GM23338 (cell line): ENCODE data around the gene ESPN. TPM values are rescaled to one million over a fixed set of nuclear protein-coding genes. Genes with fewer than 3 reads are reported as not detected.
A peak's percentile ranks its signal among the peaks of the same experiment; 100 is the strongest.
"Not testable (repeated sequence)": the region's sequence is repeated elsewhere in the genome, so short reads cannot be mapped to it uniquely, and the experiment has no call there.

ENCODE experiments used
- ATAC-seq: fragments of 200-7000 bp; cut with Tn5 transposase; 3 replicates; pipeline ENCODE4 v1.9.1; 2020
- DNase-seq: peaks from one replicate; pipeline ENCODE4 v3.0.0-alpha.2; 2015; ENCODE audit warnings: low spot score
- H2AFZ ChIP-seq: fragments of 200-600 bp; sonication (generic); 2 replicates; pipeline ENCODE4 v1.8.0; 2016; ENCODE audit warnings: antibody characterized with exemption, mild to moderate bottlenecking, moderate library complexity
- H3F3A ChIP-seq: fragments of 200-600 bp; sonication (generic); replicated peaks from 2 replicates; pipeline ENCODE4 v1.8.0; 2017; ENCODE audit warnings: antibody characterized with exemption, mixed run types, low read depth
- H3K27ac ChIP-seq: fragments of 200-600 bp; sonication (generic); 2 replicates; pipeline ENCODE4 v1.6.1; 2016; ENCODE audit warnings: low read depth
- H3K27me3 ChIP-seq: fragments of 200-600 bp; sonication (generic); 2 replicates; pipeline ENCODE4 v1.8.0; 2016; ENCODE audit warnings: mild to moderate bottlenecking, mixed run types, moderate library complexity; ENCODE audit not compliant: insufficient read depth
- H3K36me3 ChIP-seq: fragments of 200-600 bp; sonication (generic); 2 replicates; pipeline ENCODE4 v1.8.0; 2016; ENCODE audit warnings: mild to moderate bottlenecking; ENCODE audit not compliant: insufficient read depth
- H3K4me1 ChIP-seq: fragments of 200-600 bp; sonication (generic); 2 replicates; pipeline ENCODE4 v1.8.0; 2016; ENCODE audit warnings: mild to moderate bottlenecking, moderate library complexity; ENCODE audit not compliant: insufficient read depth
- H3K4me2 ChIP-seq: fragments of 200-600 bp; sonication (generic); 2 replicates; pipeline ENCODE4 v1.7.1; 2017; ENCODE audit warnings: mixed run types
- H3K4me3 ChIP-seq: fragments of 200-600 bp; sonication (generic); 2 replicates; pipeline ENCODE4 v1.6.1; 2016; ENCODE audit warnings: mixed run types
- H3K79me2 ChIP-seq: fragments of 200-600 bp; sonication (generic); replicated peaks from 2 replicates; pipeline ENCODE4 v1.8.0; 2017; ENCODE audit warnings: mild to moderate bottlenecking; ENCODE audit not compliant: insufficient read depth
- H3K9me2 ChIP-seq: fragments of 200-600 bp; sonication (generic); 2 replicates; pipeline ENCODE4 v1.8.0; 2017; ENCODE audit not compliant: insufficient read depth
- H4K20me1 ChIP-seq: fragments of 200-600 bp; sonication (generic); replicated peaks from 2 replicates; pipeline ENCODE4 v1.8.0; 2017; ENCODE audit warnings: mild to moderate bottlenecking; ENCODE audit not compliant: insufficient read depth
- H3K27ac Mint-ChIP-seq: 2 replicates; pipeline ENCODE4 v1.8.0; 2020; ENCODE audit warnings: inconsistent platforms, mild to moderate bottlenecking, moderate library complexity, mixed read lengths
- H3K27me3 Mint-ChIP-seq: 3 replicates; pipeline ENCODE4 v1.8.0; 2022; ENCODE audit warnings: low read depth, mild to moderate bottlenecking, moderate library complexity, mixed read lengths, inconsistent platforms; ENCODE audit not compliant: insufficient read depth, poor library complexity
- H3K36me3 Mint-ChIP-seq: 3 replicates; pipeline ENCODE4 v1.8.0; 2021; ENCODE audit warnings: low read depth, mild to moderate bottlenecking, inconsistent platforms, moderate library complexity, mixed read lengths
- H3K4me1 Mint-ChIP-seq: 3 replicates; pipeline ENCODE4 v1.8.0; 2020; ENCODE audit warnings: mild to moderate bottlenecking, inconsistent platforms, mixed read lengths
- H3K4me3 Mint-ChIP-seq: 3 replicates; pipeline ENCODE4 v1.8.0; 2021; ENCODE audit warnings: moderate library complexity, mild to moderate bottlenecking, inconsistent platforms, mixed read lengths
- H3K9me3 Mint-ChIP-seq: 3 replicates; pipeline ENCODE4 v1.8.0; 2020; ENCODE audit warnings: moderate library complexity, mild to moderate bottlenecking, inconsistent platforms, mixed read lengths
- JUNB ChIP-seq: IDR thresholded peaks from one replicate; pipeline ENCODE4 v1.6.1; 2016; ENCODE audit warnings: antibody characterized with exemption; ENCODE audit not compliant: unreplicated experiment
- POLR2AphosphoS5 ChIP-seq: IDR thresholded peaks from 2 replicates; pipeline ENCODE4 v1.6.1; 2016; ENCODE audit warnings: antibody characterized with exemption, low read depth
- REST ChIP-seq: IDR thresholded peaks from one replicate; pipeline ENCODE4 v1.6.1; 2018; ENCODE audit warnings: antibody characterized with exemption; ENCODE audit not compliant: unreplicated experiment
- polyA plus RNA-seq: library from polyadenylated mRNA; unstranded; fragments of >200 nt; fragmentation: Nextera tagmentation; extraction: Ambion mirVana; gene quantifications from 2 replicates; pipeline ENCODE4 v1.2.1, GENCODE V29; 2016
- total RNA-seq: library from RNA; depleted of rRNA; stranded (reverse); fragments of >200 nt; shearing (Covaris generic); gene quantifications from 2 replicates; pipeline ENCODE4 v1.2.3, GENCODE V29; 2014
- TF ChIP-seq, protein P1 (sequence below), 2 experiments: fragments of 200-600 bp in 1 of 2; sonication (generic) in 1 of 2; conservative IDR thresholded peaks; 2 replicates each; pipeline versions ENCODE4 v1.5.1 to v1.6.1; 2016 to 2017; ENCODE audit warnings: antibody characterized with exemption in 2 of 2, low read depth in 2 of 2, mild to moderate bottlenecking in 2 of 2, moderate library complexity in 1 of 2

Gene ESPN
- total and polyA plus RNA-seq, 2 experiments from 2014 or later, result 12.2 to 13.6 TPM

- not testable (repeated sequence) for H3K4me3 ChIP-seq, H3K4me1 ChIP-seq, H3K27me3 ChIP-seq, H3K4me2 ChIP-seq, H3K4me3 Mint-ChIP-seq, H3K9me3 Mint-ChIP-seq, DNase-seq, H3K27ac Mint-ChIP-seq, H2AFZ ChIP-seq, H3K36me3 ChIP-seq, H3K27ac ChIP-seq, H3K9me2 ChIP-seq, ATAC-seq
- 0 out of 2 replicates have a peak, but pooled peaks cover 10% of the 10 kb centered on the region for H3F3A ChIP-seq
- Mint-ChIP-seq H3K4me1 (peaks cover 16% of the 10 kb centered on the region), H3K27me3 (peaks cover 11% of the 10 kb centered on the region), H3K36me3 (peaks cover 15% of the 10 kb centered on the region)
- H4K20me1 ChIP-seq, result peaks cover 13% of the 10 kb centered on the region
- H3K79me2 ChIP-seq, result peaks cover 19% of the 10 kb centered on the region
Observed at GRCh38 chr1:6395781-6396244, 28.8 kb upstream of the ESPN start.

DNA sequence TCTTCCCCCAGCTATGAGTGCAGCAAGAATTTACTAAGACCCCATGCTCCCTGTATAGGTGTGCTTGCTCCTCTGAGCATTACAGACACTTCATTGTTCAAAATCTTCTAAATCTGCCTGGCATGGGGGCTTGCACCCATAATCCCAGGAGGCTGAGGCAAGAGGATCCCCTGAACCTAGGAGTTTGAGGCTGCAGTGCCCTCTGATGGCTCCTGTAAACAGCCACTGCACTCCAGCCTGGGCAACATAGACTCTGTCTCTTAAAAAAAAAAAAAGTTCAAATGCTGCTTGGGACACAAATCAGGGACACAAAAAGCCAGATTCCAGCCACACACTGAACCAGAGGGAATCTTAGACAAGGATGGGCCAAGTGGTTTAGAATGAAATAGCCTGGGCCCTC, 27.6 kb upstream of the ESPN start:
- peaks cover 11% of the 10 kb centered on the region for H3K4me1 Mint-ChIP-seq
- H3K4me1 ChIP-seq, result peaks cover 4% of the 10 kb centered on the region; the same call in 1 of the 2 replicates
- H3K36me3 ChIP-seq, result no peaks in the 10 kb centered on the region
- H3K9me3 Mint-ChIP-seq, result 0 out of 3 replicates have a peak, but pooled peaks cover 5% of the 10 kb centered on the region
- no peak overlapping the region for H3K27ac Mint-ChIP-seq
- peaks cover 13% of the 10 kb centered on the region for H3K36me3 Mint-ChIP-seq
- peaks cover 8% of the 10 kb centered on the region for H3K27me3 Mint-ChIP-seq
- peaks cover under 1% of the 10 kb centered on the region; the same call in 1 of the 2 replicates for H4K20me1 ChIP-seq
- no peak for ATAC-seq
- no peak overlapping the region for H3K4me3 ChIP-seq
- no peaks in the 10 kb centered on the region for H3K27me3 ChIP-seq
- H3K9me2 ChIP-seq, result no peaks in the 10 kb centered on the region
- H3K27ac ChIP-seq, result no peak overlapping the region
- 0 out of 2 replicates have a peak, but pooled peaks cover 7% of the 10 kb centered on the region for H3F3A ChIP-seq
- H3K4me2 ChIP-seq, result no peak overlapping the region
- H3K4me3 Mint-ChIP-seq, result no peak overlapping the region
- no peak for DNase-seq
- H2AFZ ChIP-seq, result no peak overlapping the region
- H3K79me2 ChIP-seq, result peaks cover 7% of the 10 kb centered on the region
- TF ChIP-seq, protein P1, sequence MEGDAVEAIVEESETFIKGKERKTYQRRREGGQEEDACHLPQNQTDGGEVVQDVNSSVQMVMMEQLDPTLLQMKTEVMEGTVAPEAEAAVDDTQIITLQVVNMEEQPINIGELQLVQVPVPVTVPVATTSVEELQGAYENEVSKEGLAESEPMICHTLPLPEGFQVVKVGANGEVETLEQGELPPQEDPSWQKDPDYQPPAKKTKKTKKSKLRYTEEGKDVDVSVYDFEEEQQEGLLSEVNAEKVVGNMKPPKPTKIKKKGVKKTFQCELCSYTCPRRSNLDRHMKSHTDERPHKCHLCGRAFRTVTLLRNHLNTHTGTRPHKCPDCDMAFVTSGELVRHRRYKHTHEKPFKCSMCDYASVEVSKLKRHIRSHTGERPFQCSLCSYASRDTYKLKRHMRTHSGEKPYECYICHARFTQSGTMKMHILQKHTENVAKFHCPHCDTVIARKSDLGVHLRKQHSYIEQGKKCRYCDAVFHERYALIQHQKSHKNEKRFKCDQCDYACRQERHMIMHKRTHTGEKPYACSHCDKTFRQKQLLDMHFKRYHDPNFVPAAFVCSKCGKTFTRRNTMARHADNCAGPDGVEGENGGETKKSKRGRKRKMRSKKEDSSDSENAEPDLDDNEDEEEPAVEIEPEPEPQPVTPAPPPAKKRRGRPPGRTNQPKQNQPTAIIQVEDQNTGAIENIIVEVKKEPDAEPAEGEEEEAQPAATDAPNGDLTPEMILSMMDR (conservative IDR thresholded peaks at IDR 0.05; ENCODE audit: low read depth in 2 of 2), result peak; percentile 13 to 61; a peak in 2 of 4 replicates
- no peak for TF ChIP-seq POLR2AphosphoS5

DNA sequence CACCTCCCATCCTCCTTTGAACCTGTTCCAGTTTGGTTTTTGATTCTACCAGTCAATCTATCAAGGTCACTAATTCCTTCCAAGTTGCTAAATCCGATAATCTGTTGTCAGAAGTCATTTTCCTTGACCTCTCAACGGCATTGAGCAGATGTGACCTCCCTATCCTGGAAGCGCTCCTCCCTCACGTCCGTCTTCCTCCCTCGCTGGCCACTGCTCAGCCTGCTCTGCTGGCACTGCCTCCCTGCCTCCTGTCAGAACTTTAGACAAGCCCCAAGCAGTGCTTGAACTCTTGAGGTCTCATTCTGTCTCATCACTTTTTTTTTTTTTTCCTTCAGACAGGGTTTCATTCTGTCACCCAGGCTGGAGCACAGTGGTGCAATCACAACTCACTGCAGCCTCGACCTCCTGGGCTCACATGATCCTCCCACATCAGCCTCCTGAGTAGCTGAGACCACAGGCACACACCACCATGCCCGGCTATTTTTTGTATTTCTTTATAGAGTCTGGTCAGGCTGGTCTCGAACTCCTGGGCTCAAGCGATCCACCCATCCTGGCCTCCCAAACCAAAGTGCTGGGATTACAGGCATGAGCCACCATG, 26.6 kb upstream of the ESPN start:
- DNase-seq (no peak), ATAC-seq (no peak)
- TF ChIP-seq, protein P1 (conservative IDR thresholded peaks at IDR 0.05; ENCODE audit: low read depth in 2 of 2), result no peak
- TF ChIP-seq REST (no peak), JUNB (no peak)

More for the DNA sequence above, 26.6 kb upstream of the ESPN start:
- no peak overlapping the region for H3K27ac ChIP-seq
- no peaks in the 10 kb centered on the region for H4K20me1 ChIP-seq
- no peaks in the 10 kb centered on the region for H3K4me1 ChIP-seq
- H3K36me3 ChIP-seq, result no peaks in the 10 kb centered on the region
- Mint-ChIP-seq H3K27me3 (peaks cover 5% of the 10 kb centered on the region), H3K4me3 (no peak overlapping the region; the same call in 2 of the 3 replicates), H3K9me3 (0 out of 3 replicates have a peak, but pooled peaks cover 5% of the 10 kb centered on the region), H3K4me1 (peaks cover 6% of the 10 kb centered on the region), H3K27ac (no peak overlapping the region), H3K36me3 (peaks cover 12% of the 10 kb centered on the region)
- H3K79me2 ChIP-seq, result no peaks in the 10 kb centered on the region
- no peaks in the 10 kb centered on the region for H3K9me2 ChIP-seq
- no peak overlapping the region for H2AFZ ChIP-seq
- 0 out of 2 replicates have a peak, but pooled peaks cover 7% of the 10 kb centered on the region for H3F3A ChIP-seq
- H3K27me3 ChIP-seq, result no peaks in the 10 kb centered on the region
- no peak overlapping the region for H3K4me3 ChIP-seq
- no peak overlapping the region for H3K4me2 ChIP-seq
